WTC11 (cell line): ENCODE measurements around the gene MGAT4A. TPM values are rescaled to one million over a fixed set of nuclear protein-coding genes. Genes with fewer than 3 reads are reported as not detected.
A peak's percentile ranks its signal among the peaks of the same experiment; 100 is the strongest.

Experiments used
- ATAC-seq: fragments of 200-7000 bp; cut with Tn5 transposase; 2 replicates; pipeline ENCODE4 v1.10.0; 2021; ENCODE audit warnings: mild to moderate bottlenecking, moderate library complexity
- Bru-seq: library from RNA; stranded (reverse); fragments of 400-500 nt; gene quantifications from one replicate; lab custom pipeline; 2021; lab: Mats Ljungman, UMichigan
- CTCF ChIA-PET: fragments of 300-600 bp; sonication (Branson Sonifier 250); formaldehyde crosslinking; loops from one replicate; lab custom pipeline; 2021; ENCODE audit warnings: antibody characterized with exemption; lab: Charles Lee
- POLR2A ChIA-PET: fragments of 350-600 bp; sonication (Branson Sonifier 250); formaldehyde crosslinking; loops from one replicate; lab custom pipeline; 2021; ENCODE audit warnings: antibody characterized with exemption; lab: Charles Lee
- DNase-seq: peaks from one replicate; pipeline ENCODE4 v3.0.0; 2021; ENCODE audit warnings: low spot score
- H3K27ac Mint-ChIP-seq: 2 replicates; pipeline ENCODE4 v1.8.0; 2021; ENCODE audit warnings: mixed read lengths
- H3K27me3 Mint-ChIP-seq: 2 replicates; pipeline ENCODE4 v1.8.0; 2021; ENCODE audit warnings: low read depth, mild to moderate bottlenecking, moderate library complexity, mixed read lengths
- H3K36me3 Mint-ChIP-seq: 2 replicates; pipeline ENCODE4 v1.8.0; 2021; ENCODE audit warnings: mixed read lengths
- H3K4me1 Mint-ChIP-seq: 2 replicates; pipeline ENCODE4 v1.8.0; 2022; ENCODE audit warnings: mixed read lengths
- H3K4me3 Mint-ChIP-seq: 2 replicates; pipeline ENCODE4 v1.8.0; 2021; ENCODE audit warnings: mild to moderate bottlenecking, moderate library complexity, mixed read lengths
- H3K9me3 Mint-ChIP-seq: 2 replicates; pipeline ENCODE4 v1.8.0; 2021; ENCODE audit warnings: mixed read lengths
- ATF1 ChIP-seq: sonication (generic); formaldehyde crosslinking; IDR thresholded peaks from 2 replicates; pipeline ENCODE4 v1.8.1; 2023; ENCODE audit warnings: mild to moderate bottlenecking, moderate library complexity, missing genetic modification reagents
- E2F1 ChIP-seq: sonication (generic); formaldehyde crosslinking; IDR thresholded peaks from 2 replicates; pipeline ENCODE4 v1.8.0; 2022; ENCODE audit warnings: mild to moderate bottlenecking, missing genetic modification reagents
- E2F5 ChIP-seq: sonication (generic); formaldehyde crosslinking; IDR thresholded peaks from 2 replicates; pipeline ENCODE4 v1.8.1; 2022; ENCODE audit warnings: mild to moderate bottlenecking, moderate library complexity, missing genetic modification reagents
- ESRRA ChIP-seq: sonication (generic); formaldehyde crosslinking; IDR thresholded peaks from 2 replicates; pipeline ENCODE4 v1.8.1; 2022; ENCODE audit warnings: mild to moderate bottlenecking, missing genetic modification reagents, borderline replicate concordance
- ETV6 ChIP-seq: sonication (generic); formaldehyde crosslinking; IDR thresholded peaks from 2 replicates; pipeline ENCODE4 v1.8.1; 2022; ENCODE audit warnings: mild to moderate bottlenecking, missing genetic modification reagents
- FOXP4 ChIP-seq: sonication (generic); formaldehyde crosslinking; IDR thresholded peaks from 2 replicates; pipeline ENCODE4 v1.8.0; 2022; ENCODE audit warnings: mild to moderate bottlenecking, missing genetic modification reagents
- GABPB1 ChIP-seq: sonication (generic); formaldehyde crosslinking; IDR thresholded peaks from 2 replicates; pipeline ENCODE4 v1.8.1; 2023; ENCODE audit warnings: mild to moderate bottlenecking, missing genetic modification reagents
- HMGXB4 ChIP-seq: sonication (generic); formaldehyde crosslinking; IDR thresholded peaks from 2 replicates; pipeline ENCODE4 v1.8.1; 2023; ENCODE audit warnings: mild to moderate bottlenecking, moderate library complexity, missing genetic modification reagents
- IRF1 ChIP-seq: sonication (generic); formaldehyde crosslinking; IDR thresholded peaks from 2 replicates; pipeline ENCODE4 v1.8.0; 2023; ENCODE audit warnings: missing genetic modification reagents
- NFYB ChIP-seq: sonication (generic); formaldehyde crosslinking; conservative IDR thresholded peaks from 2 replicates; pipeline ENCODE4 v1.8.0; 2022; ENCODE audit warnings: low read depth, missing genetic modification reagents
- SMAD3 ChIP-seq: sonication (generic); formaldehyde crosslinking; IDR thresholded peaks from 2 replicates; pipeline ENCODE4 v1.8.0; 2022; ENCODE audit warnings: missing genetic modification reagents, mild to moderate bottlenecking, borderline replicate concordance
- SP1 ChIP-seq: sonication (generic); formaldehyde crosslinking; conservative IDR thresholded peaks from 2 replicates; pipeline ENCODE4 v1.8.1; 2022; ENCODE audit warnings: missing genetic modification reagents
- ZNF396 ChIP-seq: fragments of 250-450 bp; sonication (Bioruptor Pico); IDR thresholded peaks from 2 replicates; pipeline ENCODE4 v1.8.0; 2021; ENCODE audit warnings: mild to moderate bottlenecking, moderate library complexity, borderline replicate concordance
- ZNF423 ChIP-seq: fragments of 250-450 bp; sonication (Bioruptor Pico); IDR thresholded peaks from 2 replicates; pipeline ENCODE4 v2.1.2; 2022; ENCODE audit warnings: mild to moderate bottlenecking, moderate library complexity
- long read RNA-seq, 3 experiments: library from RNA in 1 of 3; library from capped mRNA in 1 of 3; library from polyadenylated mRNA in 1 of 3; unstranded in 2 of 3; stranded (forward) in 1 of 3; transcript quantifications; one replicate each; pipeline ENCODE4 v2.0.0, GENCODE V29; 2021
- total RNA-seq: library from RNA; stranded (reverse); gene quantifications from 3 replicates; pipeline ENCODE4 v1.2.3, GENCODE V29; 2021
- TF ChIP-seq, protein P1 (sequence below): sonication (generic); formaldehyde crosslinking; IDR thresholded peaks from 2 replicates; pipeline ENCODE4 v1.8.0; 2022; ENCODE audit warnings: mild to moderate bottlenecking, missing genetic modification reagents
- TF ChIP-seq, protein P2 (sequence below): fragments of 250-450 bp; sonication (Bioruptor Pico); IDR thresholded peaks from 2 replicates; pipeline ENCODE4 v2.1.2; 2022; ENCODE audit warnings: mild to moderate bottlenecking, moderate library complexity

The MGAT4A gene
- total RNA-seq, result 6.2 to 7.7 TPM (median 6.7 TPM) in 3 replicates
- percentile 39 among the genes with signal in this experiment for Bru-seq, nascent RNA
- long read RNA-seq, experiment 1, full-length matches to known transcripts, result 7 of 20 reads
- long read RNA-seq, experiment 1, partial matches to known transcripts, result 3 of 20 reads
- long read RNA-seq, experiment 1, other reads (novel, unspliced or antisense), result 10 of 20 reads
- long read RNA-seq, experiment 2, full-length matches to known transcripts, result 1 of 10 reads
- long read RNA-seq, experiment 2, partial matches to known transcripts, result 0 of 10 reads
- long read RNA-seq, experiment 2, other reads (novel, unspliced or antisense), result 9 of 10 reads
- long read RNA-seq, experiment 3, full-length matches to known transcripts, result 1 of 1 reads
- long read RNA-seq, experiment 3, partial matches to known transcripts, result 0 of 1 reads
- long read RNA-seq, experiment 3, other reads (novel, unspliced or antisense), result 0 of 1 reads

GRCh38 chr2:98731041-98731893, at the start of gene MGAT4A:
Gene MGAT4A (minus strand): TSS chr2:98731132. CDS start chr2:98726332, 4,800 bp downstream.
- Mint-ChIP-seq H3K9me3 (peaks cover 3% of the 10 kb centered on the region; the same call in 1 of the 2 replicates), H3K4me3 (peak within 1 kb of the TSS; percentile 74), H3K4me1 (peaks cover 15% of the 10 kb centered on the region)
- DNase-seq, result peak; percentile 48
- TF ChIP-seq, protein P1, sequence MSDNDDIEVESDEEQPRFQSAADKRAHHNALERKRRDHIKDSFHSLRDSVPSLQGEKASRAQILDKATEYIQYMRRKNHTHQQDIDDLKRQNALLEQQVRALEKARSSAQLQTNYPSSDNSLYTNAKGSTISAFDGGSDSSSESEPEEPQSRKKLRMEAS (CRISPR knock-in tag), result no peak
- TF ChIP-seq GABPB1 (CRISPR knock-in tag), result peak; percentile 65; the same call in 1 of the 2 replicates
- peak; percentile 18; the same call in 1 of the 2 replicates for TF ChIP-seq NFYB (CRISPR knock-in tag)
- TF ChIP-seq ESRRA (CRISPR knock-in tag), result no peak
- no peak for TF ChIP-seq E2F5 (CRISPR knock-in tag)
- no peak for TF ChIP-seq IRF1 (CRISPR knock-in tag)
- TF ChIP-seq SP1 (CRISPR knock-in tag), result 0 out of 2 replicates have a peak, but pooled peaks have one; percentile 23
- peak; percentile 17; the same call in 1 of the 2 replicates for TF ChIP-seq ZNF423
- TF ChIP-seq, all 79 proteins: peak for 4
- ChIA-PET POLR2A (no interaction called here), CTCF (interaction anchor here (1.0 to 2.9 kb wide), 6 partner anchors 8 to 101 kb away, joined by 3 to 15 read pairs (median 4); no protein-coding TSS in a partner anchor)
- no peaks in the 10 kb centered on the region for H3K36me3 Mint-ChIP-seq
- peaks cover 63% of the 10 kb centered on the region for H3K27me3 Mint-ChIP-seq
- H3K27ac Mint-ChIP-seq, result no peak within 1 kb of the TSS
- peak; percentile 77 for ATAC-seq

DNA sequence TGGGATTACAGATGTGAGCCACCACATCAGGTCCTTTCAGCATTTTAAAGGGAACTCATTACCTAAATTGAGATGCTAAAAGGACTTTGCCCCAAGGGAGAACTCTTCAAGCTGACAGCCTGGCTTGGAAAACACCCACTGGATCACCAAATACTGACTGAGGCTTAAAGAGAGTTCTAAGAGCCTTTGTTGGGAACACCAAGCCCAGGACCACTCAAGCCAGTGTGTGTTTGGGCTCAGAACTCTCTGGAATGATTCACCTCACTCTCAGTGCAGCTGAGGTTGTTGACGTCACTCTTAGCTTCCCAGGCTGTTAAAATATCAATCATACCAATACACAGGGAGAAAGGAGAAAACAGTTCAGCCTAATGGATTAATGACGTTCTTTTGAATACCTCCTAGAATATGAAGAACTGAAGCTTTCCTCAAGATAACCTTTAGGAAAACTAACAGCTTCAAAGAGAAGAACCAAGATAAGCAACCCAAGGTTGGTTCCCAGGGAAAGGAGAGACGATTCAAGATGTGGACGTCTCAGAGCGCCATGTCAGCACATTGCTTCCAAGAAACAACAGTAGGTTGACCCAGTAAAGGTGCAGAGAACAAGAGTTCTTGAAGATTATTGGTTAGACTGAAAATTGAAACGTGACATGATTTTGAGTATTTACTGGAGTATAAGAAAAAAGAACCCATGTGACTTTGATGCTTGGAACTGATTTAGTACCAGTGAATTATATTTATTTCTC, 48.0 kb upstream of the MGAT4A start:
- no peak overlapping the region for H3K4me3 Mint-ChIP-seq
- H3K4me1 Mint-ChIP-seq, result peaks cover 13% of the 10 kb centered on the region
- H3K27me3 Mint-ChIP-seq, result peaks cover 5% of the 10 kb centered on the region; the same call in 1 of the 2 replicates
- H3K36me3 Mint-ChIP-seq, result peaks cover 12% of the 10 kb centered on the region
- H3K9me3 Mint-ChIP-seq, result peaks cover 28% of the 10 kb centered on the region
- POLR2A ChIA-PET, result no interaction called here
- H3K27ac Mint-ChIP-seq, result no peak overlapping the region
- DNase-seq, result no peak
- ATAC-seq, result peak; percentile 22; the same call in 1 of the 2 replicates
- CTCF ChIA-PET, result no interaction called here
- TF ChIP-seq, protein P2, sequence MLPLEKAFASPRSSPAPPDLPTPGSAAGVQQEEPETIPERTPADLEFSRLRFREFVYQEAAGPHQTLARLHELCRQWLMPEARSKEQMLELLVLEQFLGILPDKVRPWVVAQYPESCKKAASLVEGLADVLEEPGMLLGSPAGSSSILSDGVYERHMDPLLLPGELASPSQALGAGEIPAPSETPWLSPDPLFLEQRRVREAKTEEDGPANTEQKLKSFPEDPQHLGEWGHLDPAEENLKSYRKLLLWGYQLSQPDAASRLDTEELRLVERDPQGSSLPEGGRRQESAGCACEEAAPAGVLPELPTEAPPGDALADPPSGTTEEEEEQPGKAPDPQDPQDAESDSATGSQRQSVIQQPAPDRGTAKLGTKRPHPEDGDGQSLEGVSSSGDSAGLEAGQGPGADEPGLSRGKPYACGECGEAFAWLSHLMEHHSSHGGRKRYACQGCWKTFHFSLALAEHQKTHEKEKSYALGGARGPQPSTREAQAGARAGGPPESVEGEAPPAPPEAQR (CRISPR knock-in tag), result no peak
- TF ChIP-seq ATF1 (CRISPR knock-in tag) (no peak), E2F1 (CRISPR knock-in tag) (no peak), E2F5 (CRISPR knock-in tag) (no peak), ETV6 (CRISPR knock-in tag) (no peak), SMAD3 (CRISPR knock-in tag) (no peak), FOXP4 (CRISPR knock-in tag) (no peak), HMGXB4 (no peak), ZNF396 (no peak)
